Measurements from ENCODE around the gene CDK9. TPM values are rescaled to one million over a fixed set of nuclear protein-coding genes. Genes with fewer than 3 reads are reported as not detected.
"Not testable (repeated sequence)": the region's sequence is repeated elsewhere in the genome, so short reads cannot be mapped to it uniquely, and the experiment has no call there.

CDK9 gene
- total RNA-seq, 1 donor from 2014 or later: 75.0 TPM

DNA sequence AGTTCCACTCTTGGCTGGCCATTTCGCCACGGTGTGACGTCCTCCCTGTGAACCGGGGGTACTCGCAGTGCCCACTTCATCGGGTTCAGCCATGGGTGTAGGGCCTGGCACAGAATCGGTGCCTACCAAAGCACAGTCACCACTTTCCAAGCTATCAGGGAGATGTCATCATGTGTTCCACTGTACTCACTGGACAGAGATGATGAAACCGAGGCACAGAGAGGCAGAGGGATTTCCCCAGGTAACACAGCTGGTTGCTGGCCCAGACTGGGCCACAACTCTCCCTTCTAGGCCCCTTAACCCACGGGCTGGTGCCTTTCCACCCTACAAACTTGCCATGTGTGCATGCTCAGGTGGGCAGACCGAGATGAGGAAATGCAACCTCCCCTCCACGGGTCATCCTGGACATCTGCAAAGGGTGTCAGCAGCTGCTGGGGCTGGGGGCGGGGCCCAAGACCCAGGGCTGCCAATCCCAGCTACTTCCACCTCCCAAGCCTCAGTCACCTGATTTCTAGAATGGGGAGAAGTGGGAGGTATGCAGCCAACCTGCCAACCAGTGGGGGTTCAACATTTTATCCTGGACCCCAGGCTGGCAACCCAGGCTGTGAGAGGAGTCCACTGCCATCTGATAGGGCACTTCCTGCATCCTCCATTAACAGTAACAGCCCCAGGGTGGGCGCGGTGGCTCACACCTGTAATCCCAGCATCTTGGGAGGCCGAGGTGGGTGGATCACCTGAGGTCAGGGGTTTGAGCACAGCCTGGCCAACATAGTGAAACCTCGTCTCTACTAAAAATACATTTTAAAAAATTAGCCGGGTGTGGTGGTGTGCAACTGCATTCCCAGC, 6.5 kb upstream of the CDK9 start:
- no peak for DNase-seq (ENCODE audit: low read depth in 2 of 2)

DNA sequence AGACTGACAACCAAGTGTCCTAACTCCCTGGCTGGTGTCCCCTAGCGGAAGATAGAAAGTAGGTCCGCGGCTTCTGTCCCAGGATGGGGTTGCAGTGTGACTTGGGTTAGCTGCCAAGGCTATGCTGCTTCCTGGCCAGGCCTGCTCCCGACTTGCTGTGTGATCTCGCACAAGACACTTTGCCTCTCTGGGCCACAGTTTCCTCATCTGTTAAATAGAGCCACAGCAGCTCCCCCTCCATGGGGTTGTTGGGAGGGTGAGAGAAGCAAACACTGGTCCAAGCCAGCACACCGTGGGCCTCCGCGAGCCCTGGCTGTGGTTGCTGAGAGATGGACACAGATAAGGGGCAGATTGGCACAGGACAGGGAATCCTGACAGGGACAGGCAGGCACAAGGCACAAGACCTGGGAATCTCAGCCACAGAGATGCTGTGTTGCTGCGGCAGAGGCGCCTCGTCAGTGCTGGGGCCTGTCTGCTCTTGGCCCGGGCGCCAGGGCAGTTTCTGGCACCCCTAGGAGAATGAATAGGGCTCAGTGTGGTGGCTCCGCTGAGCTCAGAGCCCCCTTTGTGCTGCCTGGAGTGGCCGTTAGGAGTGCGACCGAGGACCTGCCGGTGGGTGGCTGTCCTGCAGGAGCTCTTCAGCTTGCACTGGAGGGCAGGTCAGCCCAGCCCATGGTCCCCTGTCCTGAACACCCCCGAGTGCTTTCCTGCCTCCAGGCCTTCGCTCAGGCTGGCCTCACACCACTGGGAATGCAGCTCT, 5.5 kb upstream of the CDK9 start:
- DNase-seq (ENCODE audit: low read depth in 2 of 2): no peak

DNA sequence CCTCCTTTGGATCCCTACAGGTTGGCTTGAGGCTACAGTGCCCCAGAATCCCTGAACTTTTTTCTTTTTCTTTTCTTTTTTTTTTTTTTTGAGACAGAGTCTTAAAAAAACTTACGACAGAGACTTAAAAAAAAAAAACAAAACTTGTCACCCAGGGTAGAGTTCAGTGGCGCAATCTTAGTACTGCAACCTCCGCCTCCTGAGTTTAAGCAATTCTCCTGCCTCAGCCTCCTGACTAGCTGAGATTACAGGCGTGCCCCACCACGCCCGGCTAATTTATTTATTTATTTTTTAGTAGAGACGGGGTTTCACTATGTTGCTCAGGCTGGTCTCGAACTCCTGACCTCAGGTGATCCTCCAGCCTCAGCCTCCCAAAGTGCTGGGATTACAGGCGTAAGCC, 4.9 kb upstream of the CDK9 start:
- DNase-seq (ENCODE audit: low read depth in 2 of 2): not testable (repeated sequence)

DNA sequence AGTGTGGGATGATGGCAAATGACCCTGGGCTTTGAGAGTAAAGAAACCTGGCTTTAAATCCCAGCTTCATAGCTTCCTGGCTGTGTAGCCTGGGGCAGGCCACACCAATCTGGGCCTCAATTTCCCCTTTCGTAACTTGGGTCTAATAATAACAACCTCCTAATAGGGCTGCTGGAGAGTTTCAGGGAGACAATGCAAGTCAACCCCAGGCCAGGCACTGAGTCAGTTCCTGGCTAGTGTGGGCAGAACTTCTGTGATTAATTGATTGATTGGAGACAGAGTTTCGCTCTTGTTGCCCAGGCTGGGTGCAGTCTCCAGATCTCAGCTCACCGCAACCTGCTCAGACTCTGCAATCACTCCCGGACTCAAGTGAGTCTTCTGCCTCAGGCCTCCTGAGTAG, 4.0 kb upstream of the CDK9 start:
- DNase-seq (ENCODE audit: low read depth in 2 of 2): peak in 1 of 2 donors; percentile 49

DNA sequence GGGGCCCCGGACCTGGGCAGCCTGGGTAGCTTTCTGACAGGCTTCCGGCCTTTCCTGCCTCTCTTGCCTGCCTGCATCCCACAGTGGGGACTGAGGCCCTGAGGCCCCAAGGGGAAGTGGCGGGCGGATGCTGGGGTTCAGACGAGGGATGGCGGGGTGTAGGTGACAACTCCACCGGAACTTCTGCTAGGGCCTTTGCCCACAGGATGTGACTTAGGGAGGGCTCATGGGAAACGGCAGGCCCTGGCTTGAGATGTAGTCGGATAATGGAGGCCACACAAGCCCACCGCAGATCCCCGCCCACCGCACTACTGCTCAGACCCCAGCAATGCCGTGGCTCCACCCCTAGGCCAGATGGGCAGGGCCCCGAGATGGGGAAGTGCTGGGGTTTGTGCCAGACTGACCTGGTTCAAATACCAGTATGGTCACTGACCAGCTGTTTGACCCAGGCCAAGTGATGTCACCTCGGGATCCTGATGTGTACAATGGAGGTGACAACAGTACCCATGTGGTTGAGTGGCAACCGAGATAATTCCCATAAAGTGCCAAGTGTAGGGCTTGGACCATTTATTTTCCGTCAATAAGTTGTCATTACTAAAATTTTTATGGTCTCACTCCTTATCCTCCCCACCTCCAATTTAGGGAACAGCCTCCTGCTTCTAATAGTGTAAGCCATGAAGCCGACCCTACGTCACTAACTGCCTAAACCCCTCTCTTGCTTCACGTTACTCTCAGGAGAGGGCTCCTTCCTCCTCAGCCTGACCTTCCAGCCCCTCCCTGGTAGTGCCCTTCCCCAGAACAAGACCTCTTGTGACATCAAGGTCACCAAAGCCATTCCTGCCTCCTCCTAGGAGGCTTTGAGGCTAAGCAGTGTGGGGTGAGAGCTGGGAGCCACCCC, 2.5 kb upstream of the CDK9 start:
- peak; percentile 59 to 84 for DNase-seq (ENCODE audit: low read depth in 2 of 2)

DNA sequence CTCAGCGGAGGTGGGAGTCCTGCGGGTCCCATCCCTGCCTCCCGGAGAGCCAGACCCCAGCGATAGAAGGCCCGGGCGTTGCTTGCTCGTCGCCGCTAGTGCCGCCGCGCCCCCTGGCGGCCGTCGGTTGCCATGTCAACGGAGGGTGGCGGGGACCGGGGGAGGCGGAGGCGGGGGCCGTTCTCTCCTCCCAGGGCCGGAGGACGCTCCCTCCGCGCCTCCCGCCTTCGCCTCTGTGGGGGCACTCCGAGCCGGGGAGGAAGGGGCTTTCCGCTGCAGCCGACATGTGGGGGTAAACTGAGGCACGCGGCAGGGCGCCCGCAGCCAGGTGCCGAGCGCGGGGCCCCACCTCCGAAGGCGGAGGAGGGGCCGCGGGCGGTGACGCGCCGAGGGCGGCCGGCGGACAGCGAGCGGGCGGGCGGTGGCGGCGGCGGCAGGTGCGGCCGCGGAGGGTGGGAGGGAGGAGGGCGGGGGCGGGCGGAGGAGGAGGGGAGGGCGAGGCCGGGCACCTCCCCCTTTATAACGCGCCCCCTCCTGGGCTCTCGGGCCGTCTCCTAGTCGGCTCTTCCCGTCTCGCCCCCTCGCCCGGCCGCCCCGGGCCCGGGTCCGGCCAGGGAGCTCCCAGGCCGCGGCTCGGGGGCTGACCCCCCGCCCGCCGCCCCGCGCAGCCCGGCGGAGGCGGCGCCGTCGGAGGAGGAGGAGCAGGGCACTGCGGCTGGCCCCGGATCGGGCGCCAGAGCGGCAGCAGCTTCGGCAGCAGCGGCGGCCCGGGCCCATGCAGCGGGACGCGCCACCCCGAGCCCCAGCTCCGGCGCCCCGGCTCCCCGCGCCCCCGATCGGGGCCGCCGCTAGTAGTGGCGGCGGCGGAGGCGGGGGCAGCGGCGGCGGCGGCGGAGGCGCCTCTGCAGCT, 556 bp upstream of the CDK9 start:
- peak; percentile 62 to 86 for DNase-seq (ENCODE audit: low read depth in 2 of 2)

DNA sequence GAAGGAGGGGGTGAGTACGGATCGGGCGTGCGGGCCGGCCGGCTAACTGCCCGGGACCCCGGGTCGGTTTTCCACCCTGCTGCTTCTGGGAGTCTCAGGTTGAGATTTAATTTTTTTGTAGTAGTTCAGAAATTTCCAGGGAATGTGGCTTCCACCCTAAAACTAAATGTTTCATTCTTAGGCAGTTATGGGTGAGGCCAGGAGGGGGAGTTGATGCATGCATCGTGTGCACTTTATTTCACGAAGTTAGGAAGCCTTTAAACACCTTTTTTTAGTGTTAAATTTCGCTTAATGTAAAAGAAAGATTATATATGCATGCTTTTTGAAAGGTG, 905 bp downstream of the CDK9 start:
- DNase-seq (ENCODE audit: low read depth in 2 of 2): peak in 1 of 2 donors; percentile 42

DNA sequence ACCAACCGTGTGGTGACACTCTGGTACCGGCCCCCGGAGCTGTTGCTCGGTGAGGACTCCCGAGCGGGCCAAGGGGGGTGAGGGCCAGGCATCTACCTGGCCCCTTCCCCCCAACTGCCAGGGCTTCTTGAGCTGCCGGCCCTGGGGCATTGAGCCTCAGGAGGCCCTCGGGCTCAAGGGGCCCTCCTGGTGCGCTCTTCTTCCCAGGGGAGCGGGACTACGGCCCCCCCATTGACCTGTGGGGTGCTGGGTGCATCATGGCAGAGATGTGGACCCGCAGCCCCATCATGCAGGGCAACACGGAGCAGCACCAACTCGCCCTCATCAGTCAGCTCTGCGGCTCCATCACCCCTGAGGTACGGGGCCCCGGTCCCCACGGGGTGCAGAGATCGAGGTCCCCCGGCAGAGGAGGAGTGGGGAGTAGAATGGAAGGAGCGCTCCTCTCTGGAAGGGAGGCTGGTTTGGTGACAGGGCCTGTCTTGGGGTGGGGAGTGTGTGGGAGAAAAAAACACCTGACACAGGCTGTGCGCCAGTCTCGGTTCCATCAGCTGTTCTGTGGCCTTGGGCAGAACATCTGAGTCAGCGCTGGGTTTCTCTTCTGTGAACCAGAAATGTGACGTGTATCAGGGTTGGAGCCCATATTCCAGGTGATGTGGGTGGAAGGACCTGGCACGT, 2.6 kb downstream of the CDK9 start:
- no peak for DNase-seq (ENCODE audit: low read depth in 2 of 2)

DNA sequence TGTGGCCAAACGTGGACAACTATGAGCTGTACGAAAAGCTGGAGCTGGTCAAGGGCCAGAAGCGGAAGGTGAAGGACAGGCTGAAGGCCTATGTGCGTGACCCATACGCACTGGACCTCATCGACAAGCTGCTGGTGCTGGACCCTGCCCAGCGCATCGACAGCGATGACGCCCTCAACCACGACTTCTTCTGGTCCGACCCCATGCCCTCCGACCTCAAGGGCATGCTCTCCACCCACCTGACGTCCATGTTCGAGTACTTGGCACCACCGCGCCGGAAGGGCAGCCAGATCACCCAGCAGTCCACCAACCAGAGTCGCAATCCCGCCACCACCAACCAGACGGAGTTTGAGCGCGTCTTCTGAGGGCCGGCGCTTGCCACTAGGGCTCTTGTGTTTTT, 3.3 kb downstream of the CDK9 start:
- DNase-seq (ENCODE audit: low read depth in 2 of 2): no peak

DNA sequence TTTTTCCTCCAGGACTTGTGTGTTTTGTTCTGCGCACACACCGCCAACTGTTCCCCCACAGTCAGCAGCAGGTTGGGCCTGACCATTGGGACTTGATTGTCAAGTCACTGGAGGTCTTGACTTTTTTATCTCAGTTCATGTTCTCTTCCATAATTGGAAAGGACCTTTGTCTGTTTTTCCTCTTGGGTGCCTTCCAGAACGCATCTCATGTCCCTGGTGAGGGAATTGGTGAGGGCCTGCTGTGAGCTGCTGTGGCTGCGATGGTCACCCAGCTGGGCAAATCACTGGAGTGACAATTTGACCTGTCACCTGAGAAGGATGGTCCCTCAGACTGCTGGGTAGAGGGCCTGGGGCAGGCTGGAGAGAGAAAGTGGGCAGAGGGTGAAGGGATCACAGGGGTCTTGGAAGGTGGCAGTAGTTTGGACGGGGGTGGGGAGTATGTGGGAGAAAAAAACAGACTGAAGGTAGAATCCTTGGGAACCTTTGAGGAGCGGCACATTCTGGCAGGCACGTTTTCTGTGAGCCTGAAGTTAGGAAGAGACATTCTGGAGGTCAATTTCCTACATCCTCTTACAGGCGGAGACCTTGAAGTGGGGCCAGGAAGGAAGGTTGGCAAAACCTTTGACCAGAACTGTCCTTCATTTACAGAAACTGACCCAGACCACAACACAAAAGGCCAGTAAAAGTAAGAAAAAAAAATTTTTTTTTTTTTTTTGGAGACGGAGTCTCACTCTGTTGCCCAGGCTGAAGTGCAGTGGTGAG, 4.4 kb downstream of the CDK9 start:
- DNase-seq (ENCODE audit: low read depth in 2 of 2): no peak

DNA sequence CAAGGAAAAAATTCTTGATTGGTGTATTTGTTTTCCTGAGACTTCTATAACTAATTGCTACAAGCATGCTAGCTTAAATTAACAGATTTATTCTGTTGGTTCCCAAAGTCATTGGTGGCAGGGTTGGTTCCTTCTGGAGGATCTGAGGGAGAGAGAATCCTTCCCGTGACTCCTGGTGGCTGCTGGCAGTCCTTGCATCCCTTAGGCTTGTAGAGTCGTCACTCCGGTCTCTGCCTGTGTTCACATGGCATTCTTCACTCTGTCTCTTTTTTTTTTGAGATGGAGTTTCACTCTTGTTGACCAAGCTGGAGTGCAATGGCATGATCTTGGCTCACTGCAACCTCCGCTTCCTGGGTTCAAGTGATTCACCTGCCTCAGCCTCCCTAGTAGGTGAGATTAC, 5.3 kb downstream of the CDK9 start:
- DNase-seq (ENCODE audit: low read depth in 2 of 2): no peak

DNA sequence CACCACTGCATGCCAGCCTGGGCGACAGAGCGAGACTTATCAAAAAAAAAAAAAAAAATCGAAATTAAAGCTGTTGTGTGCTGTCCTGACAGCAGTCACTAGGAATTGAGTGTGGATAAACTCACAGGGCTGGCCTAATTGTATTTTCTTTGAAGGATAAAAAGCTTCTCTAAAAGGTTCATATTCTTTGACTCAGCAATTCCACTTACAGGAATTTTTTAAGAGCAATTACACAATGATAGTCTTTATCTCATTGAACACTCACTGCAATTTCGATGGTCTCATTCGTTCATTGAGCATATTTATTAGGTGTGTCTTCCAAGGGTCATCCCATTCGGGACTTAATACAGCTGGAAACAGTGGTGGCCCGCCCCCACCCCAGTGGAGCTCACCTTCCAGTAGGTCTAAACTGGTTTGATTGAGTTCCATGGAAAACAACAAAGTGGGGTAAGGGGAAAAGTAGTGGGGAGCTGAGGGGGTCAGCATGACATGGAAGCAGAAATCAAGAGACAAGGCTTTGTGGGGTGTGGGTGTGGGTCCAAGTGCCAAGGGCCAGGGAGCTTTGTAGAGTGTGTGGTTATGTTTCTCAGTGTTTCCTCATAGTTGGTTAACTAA, 6.7 kb downstream of the CDK9 start:
- DNase-seq (ENCODE audit: low read depth in 2 of 2): no peak

DNA sequence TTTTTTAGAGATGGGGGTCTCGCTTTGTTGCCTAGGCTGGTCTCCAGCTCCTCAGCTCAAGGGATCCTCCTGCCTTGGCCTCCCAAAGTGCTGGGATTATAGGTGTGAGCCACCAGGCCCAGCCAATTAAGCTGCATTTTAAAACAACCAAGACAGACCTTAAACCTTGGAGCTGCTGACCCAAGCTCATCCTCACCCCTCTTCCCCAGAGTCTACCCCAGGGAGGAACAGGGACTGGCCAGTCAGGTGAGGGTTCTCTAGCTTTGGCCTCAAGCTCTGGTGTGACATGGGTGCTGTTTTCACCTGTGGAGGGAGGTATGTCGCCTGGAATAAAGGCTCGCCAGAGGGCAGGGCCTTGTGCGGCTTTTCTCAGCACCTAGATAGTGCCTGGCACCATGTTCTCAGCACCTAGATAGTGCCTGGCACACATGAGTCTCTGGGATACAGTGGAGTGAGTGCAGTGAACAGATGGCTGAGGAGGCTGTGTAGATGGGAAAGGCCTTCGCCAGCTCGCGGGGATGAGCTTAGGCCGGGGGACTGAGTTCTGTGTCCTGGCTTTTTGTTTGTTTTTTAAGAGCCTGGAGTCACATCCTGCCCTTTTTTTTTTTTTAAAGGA, 7.4 kb downstream of the CDK9 start:
- DNase-seq (ENCODE audit: low read depth in 2 of 2): peak; percentile 36 to 52

DNA sequence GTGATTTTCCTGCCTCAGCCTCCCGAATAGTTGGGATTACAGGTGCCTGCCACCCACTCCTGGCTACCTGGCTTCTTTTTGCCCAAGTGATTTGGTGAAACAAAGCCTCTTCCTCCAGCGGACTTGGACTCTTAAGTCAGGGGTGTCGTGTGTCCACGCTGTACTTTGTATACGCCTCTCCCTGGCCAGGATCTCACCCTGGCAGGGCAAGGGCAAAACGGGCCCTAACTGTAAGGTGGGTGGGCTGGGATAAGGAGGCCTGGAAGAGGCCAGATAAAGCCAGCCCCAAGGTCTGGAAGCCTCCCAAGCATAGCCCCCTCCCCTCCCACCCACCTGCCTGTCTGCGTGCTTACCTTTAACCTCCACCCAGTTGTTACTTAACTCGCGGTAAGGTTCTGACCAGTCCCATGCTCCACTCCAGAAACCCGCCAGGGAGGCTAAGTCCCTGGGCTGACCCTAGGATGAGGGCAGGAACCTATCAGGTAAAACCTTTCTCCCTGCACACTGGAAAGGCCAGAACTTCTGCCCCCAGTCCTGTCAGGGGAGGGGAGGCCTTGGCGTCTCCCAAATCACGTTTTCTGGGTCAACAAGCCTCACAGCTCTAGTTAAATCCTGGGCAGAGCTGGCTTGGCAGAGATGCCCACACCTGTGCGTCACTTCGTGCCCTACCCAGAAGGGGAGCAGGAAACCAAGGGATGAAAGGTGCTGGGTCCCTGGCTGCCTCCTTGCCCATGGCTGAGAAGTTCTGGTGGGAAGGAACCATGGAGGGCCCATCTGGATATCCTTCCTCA, 8.4 kb downstream of the CDK9 start:
- no peak for DNase-seq (ENCODE audit: low read depth in 2 of 2)

DNA sequence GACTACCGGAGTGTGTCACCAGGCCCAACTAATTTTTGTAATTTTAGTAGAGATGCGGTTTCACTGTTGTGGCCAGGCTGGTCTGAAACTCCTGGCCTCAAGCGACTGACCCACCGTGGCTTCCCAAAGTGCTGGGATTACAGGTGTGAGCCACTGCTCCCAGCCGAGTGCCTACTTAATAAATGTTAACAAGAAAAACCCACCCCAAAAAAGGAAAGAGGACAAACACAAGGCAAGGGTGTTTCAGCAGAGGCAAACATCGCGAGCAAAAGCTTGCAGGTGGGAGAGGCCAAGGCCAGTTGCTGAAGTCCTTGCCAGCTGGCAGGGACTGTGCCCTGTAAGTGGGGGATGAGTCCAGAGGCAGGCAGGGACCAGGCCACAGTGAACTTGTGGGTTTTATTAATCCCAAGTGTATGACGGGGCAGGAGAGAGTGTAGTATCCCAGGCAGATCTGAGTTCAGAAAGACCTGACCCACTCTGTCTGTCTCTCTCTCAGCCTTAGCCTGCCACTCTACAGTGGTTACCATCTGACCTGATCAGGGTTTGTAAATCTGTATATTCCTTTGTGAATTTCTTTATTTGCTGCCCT, 10.5 kb downstream of the CDK9 start:
- DNase-seq (ENCODE audit: low read depth in 2 of 2): no peak

DNA sequence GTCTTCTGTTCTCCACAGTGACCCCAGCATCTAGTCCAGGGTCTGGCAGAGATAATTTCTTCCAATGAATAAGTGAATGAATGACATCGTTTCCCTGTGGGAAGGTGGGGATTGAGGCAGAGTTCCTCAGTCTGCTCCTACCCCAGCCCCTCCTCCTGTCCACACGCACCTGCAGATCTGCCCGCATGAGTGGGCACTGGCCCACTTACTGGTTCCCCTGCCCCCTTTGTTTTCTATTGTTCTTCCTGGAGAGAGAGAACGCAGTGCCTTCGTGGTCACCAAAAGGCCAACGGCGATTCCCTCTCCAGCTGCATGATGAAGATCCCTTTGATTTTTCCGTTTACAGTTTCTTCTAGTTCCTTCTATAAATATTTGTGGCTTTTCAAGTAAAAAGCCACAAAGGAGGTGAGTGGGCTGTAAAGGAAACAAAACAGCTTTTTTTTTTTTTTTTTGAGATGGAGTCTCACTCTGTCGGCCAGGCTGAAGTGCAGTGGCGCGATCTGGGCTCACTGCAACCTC, 11.1 kb downstream of the CDK9 start:
- DNase-seq (ENCODE audit: low read depth in 2 of 2): peak in 1 of 2 donors; percentile 43

DNA sequence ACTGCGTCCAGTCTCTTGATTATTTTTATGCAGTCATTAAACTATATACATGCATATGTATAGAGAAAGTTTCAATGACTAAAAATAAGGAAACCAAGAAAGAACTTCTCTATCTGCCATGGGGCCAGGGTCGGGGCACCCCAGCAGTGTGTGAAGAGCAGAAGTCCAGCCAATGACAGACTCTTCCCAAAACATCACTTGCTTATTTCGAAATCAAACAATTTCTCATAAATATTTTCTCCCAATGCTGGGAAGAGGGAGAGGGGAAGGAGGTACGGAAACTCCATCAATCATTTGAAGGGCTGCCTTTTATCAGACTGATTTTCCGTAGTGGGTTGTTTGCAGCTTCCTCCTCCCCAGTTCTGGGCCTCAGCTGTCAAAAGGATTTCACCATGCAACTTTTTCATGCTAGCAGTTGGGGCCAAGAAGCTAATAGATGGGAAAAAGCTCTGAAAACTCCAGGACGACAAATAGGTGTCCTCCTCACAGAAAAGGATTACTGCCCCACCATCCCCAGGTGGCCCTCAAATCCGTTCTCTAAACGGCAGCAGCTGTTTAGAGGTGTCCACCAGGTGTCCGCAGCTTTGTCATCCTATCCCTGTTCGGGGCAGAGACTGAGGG, 16.2 kb downstream of the CDK9 start:
- DNase-seq (ENCODE audit: low read depth in 2 of 2): no peak
